OCI-LY7 (cell line): ENCODE data around the gene PLA2G4E.

Experiments used
- EZH2phosphoT487 ChIP-seq: fragments of 200-600 bp; sonication (generic); IDR thresholded peaks from 2 replicates; pipeline ENCODE4 v1.6.1; 2018; ENCODE audit warnings: low read depth, borderline replicate concordance, mild to moderate bottlenecking, mixed run types, antibody characterized with exemption, low read length, moderate library complexity, mixed read lengths
- TF ChIP-seq, protein P1 (sequence below): fragments of 200-600 bp; sonication (generic); conservative IDR thresholded peaks from 2 replicates; pipeline ENCODE4 v1.5.1; 2014; ENCODE audit warnings: mild to moderate bottlenecking, antibody characterized with exemption, low read length, moderate library complexity, mixed read lengths

- TF ChIP-seq, protein P1, sequence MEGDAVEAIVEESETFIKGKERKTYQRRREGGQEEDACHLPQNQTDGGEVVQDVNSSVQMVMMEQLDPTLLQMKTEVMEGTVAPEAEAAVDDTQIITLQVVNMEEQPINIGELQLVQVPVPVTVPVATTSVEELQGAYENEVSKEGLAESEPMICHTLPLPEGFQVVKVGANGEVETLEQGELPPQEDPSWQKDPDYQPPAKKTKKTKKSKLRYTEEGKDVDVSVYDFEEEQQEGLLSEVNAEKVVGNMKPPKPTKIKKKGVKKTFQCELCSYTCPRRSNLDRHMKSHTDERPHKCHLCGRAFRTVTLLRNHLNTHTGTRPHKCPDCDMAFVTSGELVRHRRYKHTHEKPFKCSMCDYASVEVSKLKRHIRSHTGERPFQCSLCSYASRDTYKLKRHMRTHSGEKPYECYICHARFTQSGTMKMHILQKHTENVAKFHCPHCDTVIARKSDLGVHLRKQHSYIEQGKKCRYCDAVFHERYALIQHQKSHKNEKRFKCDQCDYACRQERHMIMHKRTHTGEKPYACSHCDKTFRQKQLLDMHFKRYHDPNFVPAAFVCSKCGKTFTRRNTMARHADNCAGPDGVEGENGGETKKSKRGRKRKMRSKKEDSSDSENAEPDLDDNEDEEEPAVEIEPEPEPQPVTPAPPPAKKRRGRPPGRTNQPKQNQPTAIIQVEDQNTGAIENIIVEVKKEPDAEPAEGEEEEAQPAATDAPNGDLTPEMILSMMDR: no peak
- no peak for TF ChIP-seq EZH2phosphoT487
These were observed 46.8 kb downstream of the PLA2G4E start for GRCh38 chr15:41974041-41974440.
